K562 (cell line): ENCODE measurements around the gene CHAT. TPM values are rescaled to one million over a fixed set of nuclear protein-coding genes. Genes with fewer than 3 reads are reported as not detected.

ENCODE experiments used
- ATAC-seq: fragments of 200-7000 bp; cut with Tn5 transposase; 3 replicates; pipeline ENCODE4 v1.9.1; 2020; ENCODE audit warnings: moderate library complexity
- BruUV-seq: library from RNA; stranded (reverse); fragments of 400-500 nt; replicated peaks from 2 replicates; lab custom pipeline; 2021; lab: Mats Ljungman, UMichigan
- CTCF ChIA-PET: fragments of 300-600 bp; formaldehyde crosslinking; extraction: SDS; loops from one replicate; lab custom pipeline; 2021; ENCODE audit warnings: low intra/inter-chr PET ratio; lab: Yijun Ruan, JAX
- POLR2A ChIA-PET: fragments of 300-600, 350-650 bp; sonication (Branson Sonifier 250); formaldehyde crosslinking; extraction: SDS; loops from one replicate; lab custom pipeline; 2021; ENCODE audit warnings: antibody characterized with exemption, inconsistent platforms; lab: Yijun Ruan, JAX
- DNase-seq, 4 experiments: peaks; one replicate each; pipeline versions ENCODE4 v3.0.0 to v3.0.0-alpha.2; 2011 to 2018; ENCODE audit warnings: low spot score in 3 of 4, mixed read lengths in 3 of 4; ENCODE audit errors: extremely low read depth in 1 of 4
- FAIRE-seq: peaks from 2 replicates; lab custom pipeline; 2011; peaks lifted over from hg19 to GRCh38; lab: Jason Lieb, UNC
- H2AFZ ChIP-seq: 2 replicates; pipeline ENCODE4 v1.6.0; 2011; ENCODE audit warnings: low read depth, low read length, control low read depth, inconsistent platforms
- H3K27ac ChIP-seq: fragments of 200-600 bp; 3 replicates; pipeline ENCODE4 v1.8.0; 2011; ENCODE audit warnings: low read depth, mild to moderate bottlenecking, control low read depth, inconsistent platforms, low read length, moderate library complexity, mixed read lengths; ENCODE audit errors: extremely low read depth
- H3K27me3 ChIP-seq, 2 experiments: fragments of 300-600 bp in 1 of 2; 2 replicates in 1 of 2; 3 replicates in 1 of 2; pipeline versions ENCODE4 v1.6.0 to v1.8.0; 2011; ENCODE audit warnings: inconsistent platforms in 2 of 2, low read length in 2 of 2, mild to moderate bottlenecking in 1 of 2, mixed read lengths in 1 of 2, moderate library complexity in 1 of 2; ENCODE audit not compliant: control insufficient read depth in 2 of 2, insufficient read depth in 2 of 2
- H3K36me3 ChIP-seq: fragments of 300-600 bp; 3 replicates; pipeline ENCODE4 v1.8.0; 2011; ENCODE audit warnings: mild to moderate bottlenecking, low read length, inconsistent platforms; ENCODE audit not compliant: control insufficient read depth, insufficient read depth
- H3K4me1 ChIP-seq, 2 experiments: fragments of 200-600 bp in 1 of 2; replicated peaks in 1 of 2; 2 replicates in 1 of 2; 3 replicates in 1 of 2; pipeline versions ENCODE4 v1.5.1 to v1.8.0; 2011; ENCODE audit warnings: inconsistent platforms in 2 of 2, low read length in 2 of 2, mild to moderate bottlenecking in 1 of 2, mixed read lengths in 1 of 2, moderate library complexity in 1 of 2; ENCODE audit not compliant: control insufficient read depth in 2 of 2, insufficient read depth in 2 of 2
- H3K4me2 ChIP-seq: 2 replicates; pipeline ENCODE4 v1.6.1; 2011; ENCODE audit warnings: low read length, control low read depth, inconsistent platforms, mixed read lengths; ENCODE audit not compliant: insufficient read depth
- H3K4me3 ChIP-seq: fragments of 200-600 bp; sonication (generic), shearing (Covaris generic); 2 replicates; pipeline ENCODE4 v1.5.1; 2016; ENCODE audit warnings: control low read depth, inconsistent platforms
- H3K79me2 ChIP-seq: fragments of 200-600 bp; 3 replicates; pipeline ENCODE4 v1.8.0; 2011; ENCODE audit warnings: low read length, inconsistent platforms; ENCODE audit not compliant: control insufficient read depth, insufficient read depth
- H3K9ac ChIP-seq, 2 experiments: 2 replicates each; pipeline versions ENCODE4 v1.6.0 to v1.6.1; 2011; ENCODE audit warnings: low read depth in 2 of 2, low read length in 2 of 2, control low read depth in 1 of 2, inconsistent platforms in 1 of 2, mild to moderate bottlenecking in 1 of 2, mixed read lengths in 1 of 2; ENCODE audit not compliant: insufficient read depth in 1 of 2
- H3K9me1 ChIP-seq: one replicate; pipeline ENCODE4 v1.6.0; 2011; ENCODE audit warnings: inconsistent platforms, mild to moderate bottlenecking, low read length, moderate library complexity; ENCODE audit not compliant: control insufficient read depth, insufficient read depth
- H3K9me3 ChIP-seq: replicated peaks from 2 replicates; pipeline ENCODE4 v1.5.1; 2011; ENCODE audit warnings: low read depth, low read length, inconsistent platforms; ENCODE audit not compliant: control insufficient read depth, insufficient read depth
- H4K20me1 ChIP-seq: replicated peaks from 2 replicates; pipeline ENCODE4 v1.6.1; 2011; ENCODE audit warnings: low read length, inconsistent platforms, mixed read lengths; ENCODE audit not compliant: control insufficient read depth, insufficient read depth
- BDP1 ChIP-seq: IDR thresholded peaks from 3 replicates; pipeline ENCODE4 v1.6.1; 2011; ENCODE audit not compliant: insufficient read length, insufficient read depth
- BHLHE40 ChIP-seq: IDR thresholded peaks from 2 replicates; pipeline ENCODE4 v1.6.1; 2011; ENCODE audit warnings: low read length, improper control_type of control experiment
- CEBPB ChIP-seq: fragments of 450-650 bp; IDR thresholded peaks from 2 replicates; pipeline ENCODE4 v1.6.1; 2016; ENCODE audit warnings: missing genetic modification characterization, missing compliant biosample characterization
- ESRRB ChIP-seq: fragments of 250-450 bp; sonication (Bioruptor Pico); IDR thresholded peaks from 2 replicates; pipeline ENCODE4 v1.5.0; 2020; ENCODE audit warnings: mild to moderate bottlenecking, moderate library complexity, borderline replicate concordance
- HDAC1 ChIP-seq, 2 experiments: fragments of 450-650 bp; IDR thresholded peaks; 2 replicates each; pipeline ENCODE4 v1.6.1; 2016 to 2017; ENCODE audit warnings: inconsistent platforms in 1 of 2, mild to moderate bottlenecking in 1 of 2, moderate library complexity in 1 of 2
- ILK ChIP-seq: fragments of 450-650 bp; IDR thresholded peaks from 2 replicates; pipeline ENCODE4 v1.6.1; 2016; ENCODE audit warnings: missing genetic modification characterization, low read depth, mild to moderate bottlenecking, missing compliant biosample characterization, moderate library complexity, borderline replicate concordance
- SP1 ChIP-seq: sonication (generic); formaldehyde crosslinking; IDR thresholded peaks from 2 replicates; pipeline ENCODE4 v1.8.1; 2022; ENCODE audit warnings: mild to moderate bottlenecking, missing genetic modification reagents
- TCF7L2 ChIP-seq: fragments of 150-350 bp; IDR thresholded peaks from 2 replicates; pipeline ENCODE4 v1.6.1; 2016; ENCODE audit warnings: low read depth, mild to moderate bottlenecking, low read length, moderate library complexity
- ZEB2 ChIP-seq: fragments of 450-650 bp; IDR thresholded peaks from 2 replicates; pipeline ENCODE4 v1.6.1; 2016
- ZNF124 ChIP-seq: sonication (generic); formaldehyde crosslinking; IDR thresholded peaks from 2 replicates; pipeline ENCODE4 v1.8.1; 2022; ENCODE audit warnings: missing genetic modification reagents
- WGBS: fragments of 100-300 bp; shearing (Covaris generic); methylation state at CpG from one replicate; pipeline ENCODE4 v1.1.6; 2016; ENCODE audit warnings: low coverage, mixed read lengths; ENCODE audit not compliant: insufficient coverage; ENCODE audit errors: missing lambda C conversion rate; 5-methylcytosine and 5-hydroxymethylcytosine counted together
- in situ Hi-C: fragments of 300-500 bp; cut with MboI; formaldehyde crosslinking; loops from 4 replicates; pipeline ENCODE4 v1.15.0; 2018; ENCODE audit warnings: inconsistent platforms, mixed read lengths
- intact Hi-C: fragments of 100-400 bp; cut with micrococcal nuclease; formaldehyde crosslinking; loops from 2 replicates; pipeline ENCODE4 v1.14.2; 2022
- polyA plus RNA-seq, 8 experiments: library from polyadenylated mRNA; depleted of rRNA in 4 of 8; stranded (reverse) in 5 of 8; unstranded in 3 of 8; fragments of >200 nt; fragmentation: Nextera tagmentation in 2 of 8; fragmentation: Illumina TruSeq in 1 of 8; extraction: Ambion mirVana in 2 of 8; extraction: Trizol in 1 of 8; gene quantifications; 2 replicates each; pipeline versions ENCODE4 v1.2.1 to v1.2.3, GENCODE V29; 2011 to 2014; ENCODE audit warnings: inconsistent platforms in 1 of 8, missing spikeins in 1 of 8
- total RNA-seq, 7 experiments: library from RNA; depleted of rRNA in 6 of 7; stranded (reverse); fragments of >200 nt in 6 of 7; fragmentation: Illumina TruSeq in 2 of 7; extraction: Trizol in 2 of 7; gene quantifications; 2 replicates each; pipeline versions ENCODE4 v1.2.1 to v1.2.3, GENCODE V29; 2011 to 2021; ENCODE audit warnings: low replicate concordance in 1 of 7
- TF ChIP-seq, protein P1 (sequence below): sonication (generic); formaldehyde crosslinking; IDR thresholded peaks from 2 replicates; pipeline ENCODE4 v1.8.1; 2023; ENCODE audit warnings: mild to moderate bottlenecking, missing genetic modification reagents, moderate library complexity
- TF ChIP-seq, protein P2 (sequence below): sonication (generic); formaldehyde crosslinking; IDR thresholded peaks from 2 replicates; pipeline ENCODE4 v1.9.0; 2022; ENCODE audit warnings: mild to moderate bottlenecking, missing genetic modification reagents

The CHAT gene
- total and polyA plus RNA-seq, 9 of the 15 experiments (the other 6 are each of a cell fraction or from before 2014, with no cell fraction given), result not detected

DNA sequence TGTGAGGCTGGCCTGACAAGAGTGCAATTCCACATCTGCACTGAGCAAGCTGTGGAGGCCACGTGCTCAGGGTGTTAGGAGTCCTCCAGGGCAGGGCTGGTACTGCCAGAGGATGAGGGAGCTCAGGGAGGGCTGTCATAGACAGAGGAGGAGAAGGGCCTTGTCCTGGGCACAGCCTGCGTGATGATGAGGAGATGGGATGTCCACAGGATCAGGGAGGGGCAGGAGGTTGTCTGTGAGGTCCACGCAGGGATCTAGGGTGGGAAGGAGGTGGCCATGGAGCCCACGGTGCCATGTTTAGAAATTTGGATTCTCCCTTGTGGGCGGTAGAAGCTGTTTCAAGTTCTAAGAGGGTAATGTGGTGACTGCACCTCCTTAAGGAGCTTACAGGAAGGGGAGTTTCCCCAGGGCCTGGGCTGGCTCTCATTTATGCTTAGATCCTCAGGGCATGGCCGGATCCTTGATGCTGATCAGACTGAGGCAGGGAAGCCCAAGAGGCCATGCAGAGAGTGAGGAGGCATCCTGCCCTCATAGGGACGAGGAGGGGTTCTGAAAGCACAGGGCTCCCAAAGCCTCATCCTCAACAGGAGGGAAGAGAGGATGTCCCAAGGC lies 30.3 kb downstream of the CHAT start:
- CTCF ChIA-PET, result no interaction called here
- Histone ChIP-seq H3K4me3 (no peak overlapping the region), H3K9me1 (no peaks in the 10 kb centered on the region), H3K9me3 (no peaks in the 10 kb centered on the region), H3K27me3 (peaks cover 28 to 43% of the 10 kb centered on the region in 2 experiments; a peak in 4 of 5 replicates), H3K9ac (no peak overlapping the region)
- no TSS peak for BruUV-seq
- no peak for TF ChIP-seq TCF7L2
- TF ChIP-seq, protein P1, sequence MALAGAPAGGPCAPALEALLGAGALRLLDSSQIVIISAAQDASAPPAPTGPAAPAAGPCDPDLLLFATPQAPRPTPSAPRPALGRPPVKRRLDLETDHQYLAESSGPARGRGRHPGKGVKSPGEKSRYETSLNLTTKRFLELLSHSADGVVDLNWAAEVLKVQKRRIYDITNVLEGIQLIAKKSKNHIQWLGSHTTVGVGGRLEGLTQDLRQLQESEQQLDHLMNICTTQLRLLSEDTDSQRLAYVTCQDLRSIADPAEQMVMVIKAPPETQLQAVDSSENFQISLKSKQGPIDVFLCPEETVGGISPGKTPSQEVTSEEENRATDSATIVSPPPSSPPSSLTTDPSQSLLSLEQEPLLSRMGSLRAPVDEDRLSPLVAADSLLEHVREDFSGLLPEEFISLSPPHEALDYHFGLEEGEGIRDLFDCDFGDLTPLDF (CRISPR knock-in tag), result no peak
- no peak for TF ChIP-seq HDAC1 (IDR thresholded peaks at IDR 0.05)
- no peak for TF ChIP-seq ESRRB (CRISPR knock-in tag)
- no peak for TF ChIP-seq ZEB2
- TF ChIP-seq, protein P2, sequence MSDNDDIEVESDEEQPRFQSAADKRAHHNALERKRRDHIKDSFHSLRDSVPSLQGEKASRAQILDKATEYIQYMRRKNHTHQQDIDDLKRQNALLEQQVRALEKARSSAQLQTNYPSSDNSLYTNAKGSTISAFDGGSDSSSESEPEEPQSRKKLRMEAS (CRISPR knock-in tag), result no peak
- no peak for TF ChIP-seq BHLHE40
- no peak for TF ChIP-seq BDP1
- no peak for TF ChIP-seq ZNF124 (CRISPR knock-in tag)
- no peak for TF ChIP-seq ILK (tag)
- TF ChIP-seq CEBPB (tag), result no peak
- no peak for TF ChIP-seq SP1 (CRISPR knock-in tag)
- TF ChIP-seq, all 486 proteins: peak for 0
- Histone ChIP-seq H2AFZ (no peak overlapping the region), H4K20me1 (peaks cover 16% of the 10 kb centered on the region), H3K4me1 (peaks cover 0 to 4% of the 10 kb centered on the region in 2 experiments; a peak in 1 of 5 replicates), H3K36me3 (no peaks in the 10 kb centered on the region), H3K79me2 (no peaks in the 10 kb centered on the region), H3K4me2 (no peak overlapping the region), H3K27ac (no peak overlapping the region)
- DNase-seq (no peak), ATAC-seq (no peak), FAIRE-seq (no peak)
- WGBS, result 0% methylated on average over 7 of the region's 7 CpGs
- intact Hi-C loops (no loop called here), in situ Hi-C loops (no loop called here)
- POLR2A ChIA-PET, result interaction anchor here (0.6 to 1.7 kb wide), 4 partner anchors 10 to 54 kb away, joined by 3 to 6 read pairs (median 3); no protein-coding TSS in a partner anchor
